Stimulated activated CD4-positive, alpha-beta T cell treated with anti-CD3 and anti-CD28 coated beads, Interleukin-15, amount 100 ng/mL, for 1 hour (primary cell): Measurements from ENCODE around the gene RIN3.

Source experiments
- DNase-seq, 2 donors: peaks; one replicate each; pipeline ENCODE4 v3.0.0-alpha.2; 2020; ENCODE audit warnings: low read depth in 1 of 2, low spot score in 1 of 2

The RIN3 gene

GRCh38 chr14:92684801-92685560, 171.4 kb downstream of the RIN3 start:
- DNase-seq = no peak

GRCh38 chr14:92685784-92686355, 172.3 kb downstream of the RIN3 start:
- DNase-seq = no peak

DNA sequence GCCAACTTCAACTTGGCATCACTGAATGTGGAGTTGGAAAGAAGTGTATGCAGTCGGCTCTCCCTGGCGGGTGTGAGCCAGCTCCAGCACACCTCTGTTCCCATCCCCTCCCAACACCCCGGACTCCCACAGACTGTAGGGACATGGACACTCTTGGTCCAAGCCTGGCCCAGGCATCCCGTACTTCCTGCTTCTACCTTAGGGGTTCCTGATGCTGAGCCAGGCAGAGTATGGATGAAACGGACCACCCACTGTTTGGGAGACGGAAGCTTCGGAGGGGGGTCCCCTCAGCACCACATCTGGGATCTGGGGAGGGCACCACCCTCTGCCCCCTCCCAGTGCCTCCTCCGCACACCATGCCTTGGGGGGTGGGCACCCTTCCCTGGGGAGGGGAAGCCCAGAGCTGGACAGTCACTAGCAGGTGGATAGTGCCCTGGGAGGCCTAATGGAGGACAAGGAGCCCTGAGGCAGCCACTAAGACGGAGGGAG, 172.9 kb downstream of the RIN3 start:
- no peak for DNase-seq

DNA sequence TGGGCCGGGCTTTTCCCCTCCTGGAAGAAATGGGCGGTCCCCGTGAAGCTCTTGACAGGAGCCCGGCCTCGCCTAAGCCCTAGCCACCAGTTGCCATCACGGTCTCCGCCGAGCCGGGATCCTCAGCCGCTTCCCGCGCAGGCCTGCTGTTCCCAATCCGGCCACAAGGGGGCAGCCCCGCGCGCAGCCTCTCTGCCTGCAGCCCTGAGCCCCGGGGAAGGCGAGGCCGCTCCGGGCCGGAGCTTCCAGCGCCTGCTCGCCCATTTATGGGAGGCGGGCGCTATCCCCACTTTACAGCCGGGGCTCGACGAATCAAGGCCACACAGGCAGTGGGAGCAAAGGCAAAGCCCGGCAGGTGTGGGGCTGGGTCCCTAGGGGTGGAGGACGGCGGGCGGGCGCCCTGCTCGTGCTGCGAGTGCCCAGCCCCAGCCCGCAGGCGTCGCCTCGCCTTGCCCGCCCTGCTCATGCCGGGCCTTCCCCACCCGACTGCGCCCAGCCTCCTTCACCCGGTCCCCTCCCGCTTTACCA, 173.4 kb downstream of the RIN3 start:
- peak; percentile 18 to 57 for DNase-seq

DNA sequence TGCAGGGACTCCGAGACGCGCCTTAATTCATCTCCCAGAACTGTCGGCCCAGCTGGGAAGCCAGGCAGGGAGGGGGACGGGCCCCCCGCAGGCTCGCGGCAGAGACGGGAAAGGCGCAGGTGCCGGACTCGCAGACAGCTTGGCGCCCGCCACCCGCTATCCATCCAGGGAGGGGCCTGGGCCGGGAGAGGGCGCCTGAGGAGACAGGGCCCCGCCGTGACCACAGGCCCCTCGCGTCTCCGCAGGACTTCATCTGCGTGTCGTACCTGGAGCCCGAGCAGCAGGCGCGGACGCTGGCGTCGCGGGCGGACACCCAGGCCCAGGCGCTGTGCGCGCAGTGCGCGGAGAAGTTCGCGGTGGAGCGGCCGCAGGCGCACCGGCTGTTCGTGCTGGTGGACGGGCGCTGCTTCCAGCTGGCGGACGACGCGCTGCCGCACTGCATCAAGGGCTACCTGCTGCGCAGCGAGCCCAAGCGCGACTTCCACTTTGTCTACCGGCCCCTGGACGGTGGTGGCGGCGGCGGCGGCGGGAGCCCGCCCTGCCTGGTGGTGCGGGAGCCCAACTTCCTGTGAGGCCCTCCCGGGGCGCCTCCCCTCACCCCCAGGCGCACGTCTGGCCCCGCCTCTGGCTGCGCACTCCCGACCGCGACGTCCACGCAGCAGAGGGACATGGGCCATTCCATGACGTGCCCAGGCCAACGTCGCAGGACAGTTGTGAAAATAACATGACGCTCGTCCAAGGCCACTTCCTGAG, 174.3 kb downstream of the RIN3 start:
- DNase-seq = no peak

DNA sequence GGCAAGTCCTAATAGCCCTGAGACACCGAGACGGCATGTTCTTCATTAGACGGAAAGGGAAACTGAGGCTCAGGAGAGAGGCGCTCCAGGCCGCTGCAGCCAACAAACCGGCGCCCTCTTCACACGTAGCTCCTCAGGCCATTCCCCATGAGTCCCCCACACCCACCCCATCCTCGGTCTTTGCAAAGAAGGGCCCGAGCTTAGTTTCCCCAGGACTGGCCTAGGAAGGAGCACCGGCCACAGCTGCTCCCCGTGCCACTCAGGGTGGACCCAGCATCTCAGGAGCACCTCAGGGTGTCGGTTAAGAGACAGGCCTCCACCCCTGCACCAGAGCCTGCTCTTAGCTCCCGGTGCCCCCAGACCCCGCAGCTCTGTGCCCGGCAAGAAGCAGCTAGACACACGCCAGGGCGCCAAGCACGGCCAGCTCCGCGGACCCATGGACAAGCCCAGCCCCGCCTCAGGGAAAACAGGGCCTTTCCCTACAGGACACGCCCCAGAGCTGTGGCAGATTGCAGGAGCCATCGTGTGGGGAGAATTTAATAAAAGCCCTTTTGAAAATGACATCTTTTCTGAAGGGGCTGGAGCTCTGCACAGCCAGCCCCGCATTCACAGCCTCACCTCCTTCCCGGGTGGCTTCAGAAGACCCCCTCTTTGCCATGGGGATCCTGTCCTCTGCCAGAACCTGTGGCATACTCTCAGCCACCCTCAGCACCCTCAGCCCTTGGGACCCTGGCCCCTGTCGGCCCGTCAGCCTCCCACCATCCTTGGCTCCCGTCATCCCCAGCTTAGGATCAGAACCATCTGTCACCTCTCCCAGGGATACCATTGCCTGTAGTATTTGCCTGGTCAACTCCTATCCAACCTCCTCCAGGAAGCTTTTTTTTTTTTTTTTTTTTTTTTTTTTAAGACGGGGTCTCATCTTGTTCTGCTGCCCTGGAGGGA, 175.1 kb downstream of the RIN3 start:
- no peak for DNase-seq

DNA sequence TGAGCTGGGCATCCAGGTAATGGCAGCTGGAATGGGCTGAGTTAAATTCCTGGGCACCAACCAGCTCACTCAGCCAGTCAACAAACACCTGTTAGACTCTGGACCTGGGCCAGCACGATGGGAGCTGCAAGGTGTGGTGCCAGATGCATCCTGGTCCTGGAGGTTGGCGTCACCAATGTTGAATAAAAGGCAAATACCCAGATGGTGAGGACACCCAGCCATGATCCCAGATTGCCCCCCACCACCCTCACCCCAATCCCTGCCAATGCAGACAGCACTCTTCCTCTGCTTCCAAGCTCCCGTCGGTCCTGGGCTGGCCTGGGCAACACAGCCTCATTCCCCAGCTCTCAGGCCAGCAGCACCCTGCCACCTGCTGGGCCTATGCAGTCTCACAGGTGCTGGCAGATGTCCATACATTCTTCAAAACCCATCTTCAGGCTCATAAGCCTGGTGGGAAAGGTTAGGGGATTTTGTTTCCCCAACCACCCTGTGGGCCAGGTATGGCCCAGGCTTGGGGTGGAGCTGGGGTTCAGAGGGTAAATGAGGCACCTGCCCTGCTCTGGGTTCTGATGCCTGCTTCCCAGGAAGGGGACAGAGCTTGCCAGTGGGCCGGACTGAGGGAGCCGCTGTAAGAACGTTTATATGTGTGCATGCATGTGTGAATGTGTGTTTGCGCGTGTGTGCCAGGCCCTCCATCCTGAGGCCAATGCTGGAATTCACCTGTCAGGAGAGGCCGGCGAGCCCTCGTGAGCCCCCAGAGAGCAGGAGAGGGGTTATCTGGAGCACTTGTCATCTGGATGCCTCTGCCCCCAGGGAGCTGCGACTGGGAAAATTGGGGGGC, 176.8 kb downstream of the RIN3 start:
- DNase-seq = no peak

DNA sequence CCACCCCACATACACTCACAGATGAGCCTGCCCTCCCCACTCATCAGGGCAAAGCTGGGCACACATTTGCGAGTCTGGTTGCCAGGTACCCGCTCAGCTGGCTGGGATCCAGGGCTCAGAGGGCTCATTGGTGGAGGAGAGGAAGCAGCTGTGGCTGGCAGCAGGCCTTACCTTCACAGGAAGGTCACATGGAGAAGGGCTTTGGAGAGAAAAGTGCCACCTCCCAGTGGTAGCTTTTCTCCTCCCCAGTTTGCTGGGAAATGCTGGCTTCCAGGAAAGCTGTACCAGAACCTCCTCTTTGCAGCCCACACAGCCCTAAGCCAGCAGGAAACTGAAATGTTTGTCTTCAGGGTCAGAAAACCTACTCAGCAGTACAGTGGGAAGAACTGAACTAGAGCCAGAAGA, 179.2 kb downstream of the RIN3 start:
- peak in 1 of 2 donors; percentile 20 for DNase-seq

GRCh38 chr14:92693998-92694795, 180.6 kb downstream of the RIN3 start:
- DNase-seq = no peak

DNA sequence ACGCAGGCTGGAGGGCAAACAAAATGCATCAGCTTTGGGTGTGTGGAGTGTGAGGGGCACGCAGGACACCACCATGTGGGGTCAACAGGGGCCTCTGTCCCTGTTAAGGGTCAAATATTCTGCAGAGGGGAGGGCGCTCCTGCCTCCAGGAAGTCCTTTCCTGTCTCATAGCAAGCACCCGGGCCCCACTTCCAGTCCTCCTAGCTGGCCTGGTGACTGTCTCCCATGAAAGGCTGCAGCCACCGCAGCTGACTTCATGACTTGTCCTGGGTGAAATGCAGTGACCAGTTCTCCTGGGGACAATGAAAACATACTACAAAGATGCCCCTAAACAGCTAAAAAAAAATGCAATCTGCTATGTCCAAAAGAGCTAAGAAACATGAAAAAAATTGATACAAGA, 181.2 kb downstream of the RIN3 start:
- no peak for DNase-seq

GRCh38 chr14:92695562-92695961, 182.0 kb downstream of the RIN3 start:
- no peak for DNase-seq

- DNase-seq = no peak
These were observed 182.8 kb downstream of the RIN3 start for GRCh38 chr14:92696366-92696765.

DNA sequence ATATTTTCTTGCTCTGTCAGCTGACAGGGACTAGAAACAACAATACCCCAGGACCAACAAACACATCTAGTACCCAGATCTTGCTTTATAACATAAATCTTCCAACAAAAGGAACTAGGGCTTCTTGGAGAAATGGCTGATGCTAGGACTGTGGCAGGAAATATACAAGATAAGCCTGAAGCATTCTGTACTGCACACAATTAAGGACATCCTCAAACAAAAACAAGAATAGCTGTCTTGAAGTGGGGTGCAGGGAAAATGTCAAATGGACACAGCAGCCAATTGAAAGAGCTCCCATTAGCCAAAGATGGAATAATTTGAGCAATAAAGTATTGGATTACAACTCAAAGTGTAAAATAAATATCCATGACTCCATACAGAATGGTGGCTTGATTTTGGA, 184.8 kb downstream of the RIN3 start:
- DNase-seq = no peak

DNA sequence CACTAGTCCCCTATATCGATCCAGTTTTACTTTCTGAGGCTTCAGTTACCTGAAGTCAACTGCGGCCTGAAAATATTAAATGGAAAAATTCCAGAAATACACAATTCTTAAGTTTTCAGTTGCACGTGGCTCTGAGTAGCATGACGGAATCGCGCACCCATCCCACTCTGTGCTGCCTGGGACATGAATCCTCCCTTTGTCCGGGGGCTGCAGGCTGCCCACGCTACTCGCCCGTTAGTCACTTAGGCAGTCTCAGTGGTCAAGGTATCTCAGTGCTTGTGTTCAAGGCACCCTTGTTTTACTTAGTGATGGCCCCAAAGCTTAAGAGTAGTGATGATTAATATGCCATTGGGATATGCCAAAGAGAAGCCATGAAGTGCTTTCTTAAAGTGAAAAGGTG, 188.2 kb downstream of the RIN3 start:
- DNase-seq = no peak

- no peak for DNase-seq
These were observed 188.9 kb downstream of the RIN3 start for GRCh38 chr14:92702441-92702918.

DNA sequence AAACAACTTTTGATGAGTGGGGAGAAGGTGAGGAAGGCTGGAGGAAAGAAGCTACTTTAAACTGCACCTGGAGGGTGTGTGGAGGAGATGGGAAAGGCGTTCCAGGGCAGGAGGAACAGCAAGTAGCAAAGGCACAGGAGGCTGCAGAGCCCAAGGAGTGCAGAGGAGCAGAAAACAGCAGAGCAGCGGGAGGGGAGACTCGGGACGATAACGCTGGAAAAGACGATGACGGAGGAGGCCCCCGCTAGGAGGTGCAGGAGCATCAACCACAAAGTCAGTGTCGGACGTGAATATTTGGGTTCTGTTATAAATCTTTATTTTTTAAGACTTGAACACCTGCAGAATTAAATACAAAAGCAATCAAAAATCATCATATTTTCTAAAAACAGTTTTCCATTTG, 189.9 kb downstream of the RIN3 start:
- no peak for DNase-seq

DNA sequence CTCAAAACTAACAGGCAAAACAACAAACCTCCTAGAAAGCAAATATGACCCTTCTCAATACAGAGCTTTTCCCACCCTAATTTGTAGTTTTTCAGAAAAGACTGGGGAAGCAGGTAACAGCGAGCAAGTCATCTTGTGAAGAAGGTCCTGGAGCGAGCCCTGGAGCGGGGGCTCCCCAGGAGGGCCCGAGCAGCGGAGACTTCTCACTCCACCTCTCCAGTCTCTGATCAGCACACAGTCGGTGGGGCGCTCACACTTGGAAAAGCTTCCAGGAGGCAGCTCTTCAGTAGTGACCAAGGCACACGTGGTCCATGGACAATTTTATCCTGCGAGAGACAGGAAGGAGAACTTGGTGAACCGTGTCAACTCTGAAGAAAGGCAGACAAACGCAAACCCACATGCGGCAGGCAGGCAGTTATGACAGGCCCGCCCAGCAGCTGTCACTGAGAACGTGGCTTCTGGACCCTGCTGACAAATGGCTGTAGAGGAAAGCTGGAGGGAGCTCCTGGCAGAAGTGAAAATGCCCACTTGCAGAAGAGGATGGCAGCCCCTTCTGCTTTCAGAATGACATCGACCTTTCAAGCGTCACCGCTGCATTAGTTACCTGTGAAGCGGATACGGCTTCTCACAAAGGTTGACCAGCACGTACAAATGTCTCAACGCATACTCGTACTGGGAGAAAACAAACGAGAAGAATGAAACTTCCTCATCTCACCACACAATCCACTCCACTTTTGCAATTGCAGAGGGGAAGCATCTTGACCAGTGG, 190.6 kb downstream of the RIN3 start:
- no peak for DNase-seq

DNA sequence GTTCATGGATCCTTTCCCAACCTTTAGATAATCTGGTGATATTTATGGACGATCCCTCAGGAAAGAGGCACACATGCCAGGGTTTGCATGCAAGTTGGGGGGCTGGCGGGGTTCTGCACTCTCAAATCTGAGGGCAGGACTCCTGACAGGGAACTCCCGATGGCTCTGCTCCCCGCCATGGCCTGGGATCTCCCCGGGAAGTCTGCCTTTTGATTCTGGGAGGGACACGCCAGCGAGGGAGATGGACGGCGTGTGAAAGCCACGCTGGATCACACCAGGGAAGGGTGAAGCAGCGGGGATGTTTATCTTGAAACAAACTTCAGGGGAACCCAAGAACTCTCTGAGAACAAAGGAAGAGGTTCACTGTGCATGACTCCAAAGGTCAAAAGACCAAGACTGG, 191.2 kb downstream of the RIN3 start:
- no peak for DNase-seq
